Erythroblast (primary cell): Measurements from ENCODE around the gene RNU4-1.

Experiments used
- GATA1 ChIP-seq: IDR thresholded peaks from 2 replicates; pipeline ENCODE4 v1.6.1; 2011; ENCODE audit warnings: low read depth, mild to moderate bottlenecking, control low read depth, low read length, moderate library complexity
- POLR2A ChIP-seq: IDR thresholded peaks from 2 replicates; pipeline ENCODE4 v1.6.1; 2011; ENCODE audit warnings: mild to moderate bottlenecking, low read length

DNA sequence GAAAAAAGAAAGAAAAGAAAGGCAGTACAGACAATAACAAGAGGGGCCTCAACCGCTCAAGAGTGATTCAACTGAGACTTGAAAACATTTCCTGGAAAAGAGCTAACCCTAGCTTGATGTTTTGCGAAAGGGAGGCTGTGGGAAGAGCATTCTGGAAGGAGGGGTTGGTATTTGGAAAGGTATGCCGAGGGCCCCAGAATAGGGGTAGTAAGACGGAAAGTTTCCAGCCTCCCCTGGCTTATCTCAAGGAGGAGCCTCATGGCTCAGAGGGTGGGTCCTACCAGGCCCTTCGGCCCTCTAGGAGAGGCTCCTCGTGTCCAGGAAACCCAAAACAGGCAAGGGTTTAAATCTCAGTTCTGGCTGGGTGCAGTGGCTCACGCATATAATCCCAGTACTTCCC is 9.7 kb downstream of the RNU4-1 start:
- TF ChIP-seq POLR2A (no peak), GATA1 (no peak)
